Adrenal gland (tissue), 5 donors: ENCODE data around the gene VENTX.

Experiments
- CTCF ChIP-seq, 6 experiments: fragments of 450-650 bp in 4 of 6; fragments of 200-600 bp in 2 of 6; sonication (generic) in 1 of 6; IDR thresholded peaks; 1 replicate in 5 of 6; 2 replicates in 1 of 6; pipeline versions ENCODE4 v1.5.1 to v1.8.0; 2016 to 2021; ENCODE audit warnings: antibody characterized with exemption in 6 of 6, mild to moderate bottlenecking in 2 of 6, moderate library complexity in 1 of 6
- POLR2A ChIP-seq, 2 donors: fragments of 450-650 bp; IDR thresholded peaks; one replicate each; pipeline ENCODE4 v1.6.1; 2017; ENCODE audit warnings: antibody characterized with exemption in 2 of 2, mild to moderate bottlenecking in 2 of 2, moderate library complexity in 1 of 2
- donor health status: DM: no; HTN: no; CAD: no.

- TF ChIP-seq POLR2A (IDR thresholded peaks at IDR 0.05) (no peak), CTCF (IDR thresholded peaks at IDR 0.05) (no peak)
Measured at GRCh38 chr10:133281084-133281483, 43.4 kb downstream of the VENTX start.
